ENCODE results near the gene DIP2C.
"Not testable (repeated sequence)": the region's sequence is repeated elsewhere in the genome, so short reads cannot be mapped to it uniquely, and the experiment has no call there.

The DIP2C gene

DNA sequence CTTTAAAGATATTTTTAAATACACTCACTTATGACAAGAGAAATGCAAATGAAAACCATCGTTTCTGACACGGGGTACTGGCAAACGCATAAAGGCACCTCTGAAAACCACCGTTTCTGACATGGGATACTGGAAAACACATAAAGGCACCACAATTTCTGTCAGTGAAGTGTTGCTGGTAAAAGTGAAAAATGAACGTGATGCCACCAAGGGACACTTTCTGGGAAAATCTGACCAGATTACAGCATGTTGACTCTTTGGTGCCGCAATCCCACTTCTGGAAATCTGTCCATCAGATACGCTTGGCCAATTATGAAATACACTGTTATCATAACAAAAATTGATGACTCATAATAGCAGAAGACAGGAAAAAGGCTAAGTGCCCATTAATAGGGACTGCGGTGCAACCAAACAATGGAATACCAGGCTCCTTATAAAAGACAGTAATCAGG is 422.5 kb downstream of the DIP2C start:
- no peaks in the 10 kb centered on the region for H3K27me3 ChIP-seq (ENCODE audit: insufficient read depth, low read depth, severe bottlenecking)
- no peak for DNase-seq
- TF ChIP-seq, protein P1, sequence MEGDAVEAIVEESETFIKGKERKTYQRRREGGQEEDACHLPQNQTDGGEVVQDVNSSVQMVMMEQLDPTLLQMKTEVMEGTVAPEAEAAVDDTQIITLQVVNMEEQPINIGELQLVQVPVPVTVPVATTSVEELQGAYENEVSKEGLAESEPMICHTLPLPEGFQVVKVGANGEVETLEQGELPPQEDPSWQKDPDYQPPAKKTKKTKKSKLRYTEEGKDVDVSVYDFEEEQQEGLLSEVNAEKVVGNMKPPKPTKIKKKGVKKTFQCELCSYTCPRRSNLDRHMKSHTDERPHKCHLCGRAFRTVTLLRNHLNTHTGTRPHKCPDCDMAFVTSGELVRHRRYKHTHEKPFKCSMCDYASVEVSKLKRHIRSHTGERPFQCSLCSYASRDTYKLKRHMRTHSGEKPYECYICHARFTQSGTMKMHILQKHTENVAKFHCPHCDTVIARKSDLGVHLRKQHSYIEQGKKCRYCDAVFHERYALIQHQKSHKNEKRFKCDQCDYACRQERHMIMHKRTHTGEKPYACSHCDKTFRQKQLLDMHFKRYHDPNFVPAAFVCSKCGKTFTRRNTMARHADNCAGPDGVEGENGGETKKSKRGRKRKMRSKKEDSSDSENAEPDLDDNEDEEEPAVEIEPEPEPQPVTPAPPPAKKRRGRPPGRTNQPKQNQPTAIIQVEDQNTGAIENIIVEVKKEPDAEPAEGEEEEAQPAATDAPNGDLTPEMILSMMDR (IDR thresholded peaks at IDR 0.05; ENCODE audit: low read depth, low read length), result no peak
- no peak overlapping the region for H3K27ac ChIP-seq
- no peak overlapping the region for H3K4me3 ChIP-seq (ENCODE audit: low read depth, low read length)
- H3K36me3 ChIP-seq, result no peaks in the 10 kb centered on the region
- no peaks in the 10 kb centered on the region for H3K9me3 ChIP-seq (ENCODE audit: severe bottlenecking)

DNA sequence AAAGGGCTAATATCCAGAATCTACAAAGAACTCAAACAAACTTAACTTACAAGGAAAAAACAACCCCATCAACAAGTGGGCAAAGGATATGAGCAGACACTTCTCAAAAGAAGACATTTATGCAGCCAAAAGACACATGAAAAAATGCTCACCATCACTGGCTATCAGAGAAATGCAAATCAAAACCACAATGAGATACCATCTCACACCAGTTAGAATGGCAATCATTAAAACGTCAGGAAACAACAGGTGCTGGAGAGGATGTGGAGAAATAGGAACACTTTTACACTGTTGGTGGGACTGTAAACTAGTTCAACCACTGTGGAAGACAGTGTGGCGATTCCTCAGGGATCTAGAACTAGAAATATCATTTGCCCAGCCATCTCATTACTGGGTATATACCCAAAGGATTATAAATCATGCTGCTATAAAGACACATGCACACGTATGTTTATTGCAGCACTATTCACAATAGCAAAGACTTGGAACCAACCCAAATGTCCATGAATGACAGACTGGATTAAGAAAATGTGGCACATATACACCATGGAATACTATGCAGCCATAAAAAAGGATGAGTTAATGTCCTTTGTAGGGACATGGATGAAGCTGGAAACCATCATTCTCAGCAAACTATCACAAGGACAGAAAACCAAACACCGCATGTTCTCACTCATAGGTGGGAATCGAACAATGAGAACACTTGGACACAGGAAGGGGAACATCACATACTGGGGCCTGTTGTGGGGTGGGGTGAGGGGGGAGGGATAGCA is 423.5 kb downstream of the DIP2C start:
- H3K27me3 ChIP-seq (ENCODE audit: insufficient read depth, low read depth, severe bottlenecking); DNase-seq; H3K36me3 ChIP-seq; H3K27ac ChIP-seq; H3K4me3 ChIP-seq (ENCODE audit: low read depth, low read length); H3K9me3 ChIP-seq (ENCODE audit: severe bottlenecking): not testable (repeated sequence)

DNA sequence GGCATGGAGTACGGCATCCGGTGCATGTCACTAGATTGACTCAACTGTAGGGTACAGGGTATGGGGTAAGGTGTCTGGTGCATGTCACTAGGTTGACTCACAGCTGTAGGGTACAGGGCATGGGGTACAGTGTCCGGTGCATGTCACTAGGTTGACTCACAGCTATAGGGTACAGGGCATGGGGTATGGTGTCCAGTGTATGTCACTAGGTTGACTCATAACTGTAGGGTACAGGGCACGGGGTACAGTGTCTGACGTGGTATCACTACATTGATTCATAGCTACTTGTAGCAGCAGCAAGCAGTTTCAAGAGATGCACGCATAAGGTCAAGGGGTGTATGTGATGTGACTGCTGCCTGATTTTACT is 424.4 kb downstream of the DIP2C start:
- H3K36me3 ChIP-seq; H3K4me3 ChIP-seq (ENCODE audit: low read depth, low read length); DNase-seq; H3K9me3 ChIP-seq (ENCODE audit: severe bottlenecking); H3K27ac ChIP-seq; H3K27me3 ChIP-seq (ENCODE audit: insufficient read depth, low read depth, severe bottlenecking): not testable (repeated sequence)

DNA sequence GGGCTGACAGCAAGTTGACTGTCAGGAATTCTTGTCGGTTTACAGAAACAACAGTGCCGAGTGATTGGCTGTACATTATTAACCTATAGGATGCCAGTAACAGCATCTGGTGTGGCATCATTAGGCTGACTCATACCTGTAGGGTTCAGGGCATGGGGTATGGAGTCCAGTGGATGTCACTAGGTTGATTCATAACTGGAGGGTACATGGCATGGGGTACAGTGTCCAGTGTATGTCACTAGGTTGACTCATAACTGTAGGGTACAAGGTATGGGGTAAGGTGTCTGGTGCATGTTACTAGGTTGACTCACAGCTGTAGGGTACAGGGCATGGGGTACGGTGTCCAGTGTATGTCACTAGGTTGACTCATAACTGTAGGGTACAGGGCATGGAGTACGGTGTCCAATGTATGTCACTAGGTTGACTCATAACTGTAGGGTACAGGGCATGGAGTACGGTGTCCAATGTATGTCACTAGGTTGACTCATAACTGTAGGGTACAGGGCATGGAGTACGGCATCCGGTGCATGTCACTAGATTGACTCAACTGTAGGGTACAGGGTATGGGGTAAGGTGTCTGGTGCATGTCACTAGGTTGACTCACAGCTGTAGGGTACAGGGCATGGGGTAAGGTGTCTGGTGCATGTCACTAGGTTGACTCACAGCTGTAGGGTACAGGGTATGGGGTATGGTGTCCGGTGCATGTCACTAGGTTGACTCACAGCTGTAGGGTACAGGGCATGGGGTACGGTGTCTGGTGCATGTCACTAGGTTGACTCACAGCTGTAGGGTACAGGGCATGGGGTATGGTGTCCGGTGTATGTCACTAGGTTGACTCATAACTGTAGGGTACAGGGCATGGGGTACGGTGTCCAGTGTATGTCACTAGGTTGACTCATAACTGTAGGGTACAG is 425.1 kb downstream of the DIP2C start:
- not testable (repeated sequence) for H3K27me3 ChIP-seq (ENCODE audit: insufficient read depth, low read depth, severe bottlenecking); H3K36me3 ChIP-seq; H3K9me3 ChIP-seq (ENCODE audit: severe bottlenecking); H3K27ac ChIP-seq; H3K4me3 ChIP-seq (ENCODE audit: low read depth, low read length); DNase-seq

DNA sequence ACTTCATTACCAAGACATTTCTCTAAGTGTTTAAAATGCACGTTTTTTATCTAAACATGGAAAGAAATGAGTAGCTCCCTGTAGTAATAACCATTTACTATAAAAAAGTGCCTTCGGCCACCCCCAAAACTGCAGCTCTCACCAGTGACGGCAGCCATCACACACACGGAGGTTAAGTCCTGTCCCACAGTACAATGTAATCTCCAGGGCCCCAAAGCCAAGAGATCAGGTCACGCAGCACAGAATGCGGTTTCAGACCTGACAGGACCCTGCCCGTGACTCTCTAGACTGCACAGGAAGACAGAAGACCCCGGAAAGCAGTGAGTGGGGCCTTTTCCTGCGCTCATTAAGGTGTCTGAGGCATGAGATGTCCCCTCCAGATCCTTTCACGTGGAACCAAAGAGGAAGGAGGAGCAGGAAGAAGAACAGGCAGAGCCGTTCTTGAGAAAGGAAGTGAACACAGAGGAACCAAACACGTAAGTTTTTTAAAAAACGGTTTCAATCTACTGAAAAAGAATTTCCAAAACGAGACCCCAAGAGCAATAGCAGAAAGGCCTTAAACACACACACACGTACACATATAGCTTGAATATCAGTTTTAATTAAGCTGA is 428.5 kb downstream of the DIP2C start:
- H3K4me3 ChIP-seq (ENCODE audit: low read depth, low read length), result no peak overlapping the region
- H3K9me3 ChIP-seq (ENCODE audit: severe bottlenecking), result no peaks in the 10 kb centered on the region
- no peak for DNase-seq
- TF ChIP-seq, protein P1 (IDR thresholded peaks at IDR 0.05; ENCODE audit: low read depth, low read length), result no peak
- H3K27me3 ChIP-seq (ENCODE audit: insufficient read depth, low read depth, severe bottlenecking), result no peaks in the 10 kb centered on the region
- no peaks in the 10 kb centered on the region for H3K36me3 ChIP-seq
- no peak overlapping the region for H3K27ac ChIP-seq

DNA sequence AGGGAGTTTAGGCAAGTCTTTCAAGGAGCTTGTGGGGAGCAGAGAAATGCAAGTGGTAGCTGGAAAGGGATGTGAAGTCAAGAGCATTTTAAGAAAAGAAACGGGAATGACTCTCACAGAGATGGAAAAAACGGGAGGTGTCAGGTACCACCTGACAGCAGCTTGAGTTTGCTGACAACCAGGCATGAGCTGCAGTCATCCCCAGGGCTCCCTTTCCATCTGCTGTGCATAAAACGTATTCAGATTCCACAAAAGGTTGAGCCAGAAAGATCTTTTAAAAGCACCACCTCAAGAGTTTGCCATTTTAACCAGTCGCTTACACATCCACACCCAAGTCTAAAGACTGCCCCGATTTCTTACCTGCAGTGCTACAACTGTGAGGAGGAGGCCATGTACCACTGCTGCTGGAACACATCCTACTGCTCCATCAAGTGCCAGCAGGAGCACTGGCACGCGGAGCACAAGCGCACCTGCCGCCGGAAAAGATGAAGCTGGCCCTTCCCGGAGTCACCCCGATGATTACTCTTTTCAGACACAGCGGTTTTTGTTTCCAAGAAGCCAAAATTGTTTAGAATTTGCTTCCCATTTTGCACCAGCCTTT is 437.4 kb downstream of the DIP2C start:
- peaks cover 4% of the 10 kb centered on the region; the same call in 1 of the 2 replicates for H3K36me3 ChIP-seq
- no peak overlapping the region for H3K4me3 ChIP-seq (ENCODE audit: low read depth, low read length)
- TF ChIP-seq, protein P1 (IDR thresholded peaks at IDR 0.05; ENCODE audit: low read depth, low read length), result no peak
- H3K9me3 ChIP-seq (ENCODE audit: severe bottlenecking), result no peaks in the 10 kb centered on the region
- H3K27ac ChIP-seq, result no peak overlapping the region
- H3K27me3 ChIP-seq (ENCODE audit: insufficient read depth, low read depth, severe bottlenecking), result no peaks in the 10 kb centered on the region
- DNase-seq, result no peak

DNA sequence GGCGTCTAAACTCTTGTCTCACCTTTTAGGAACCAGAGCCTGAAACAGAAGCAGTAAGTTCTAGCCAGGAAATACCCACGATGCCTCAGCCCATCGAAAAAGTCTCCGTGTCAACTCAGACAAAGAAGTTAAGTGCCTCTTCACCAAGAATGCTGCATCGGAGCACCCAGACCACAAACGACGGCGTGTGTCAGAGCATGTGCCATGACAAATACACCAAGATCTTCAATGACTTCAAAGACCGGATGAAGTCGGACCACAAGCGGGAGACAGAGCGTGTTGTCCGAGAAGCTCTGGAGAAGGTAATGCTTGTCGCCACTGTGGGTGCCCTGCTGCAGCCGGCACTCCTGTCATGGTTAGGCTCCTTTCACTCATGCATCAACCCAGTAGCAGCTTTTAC is 441.2 kb downstream of the DIP2C start:
- TF ChIP-seq, protein P1 (IDR thresholded peaks at IDR 0.05; ENCODE audit: low read depth, low read length), result no peak
- H3K4me3 ChIP-seq (ENCODE audit: low read depth, low read length), result no peak overlapping the region
- no peak for DNase-seq
- no peaks in the 10 kb centered on the region for H3K9me3 ChIP-seq (ENCODE audit: severe bottlenecking)
- H3K27me3 ChIP-seq (ENCODE audit: insufficient read depth, low read depth, severe bottlenecking), result no peaks in the 10 kb centered on the region
- H3K36me3 ChIP-seq, result peaks cover 4% of the 10 kb centered on the region; the same call in 1 of the 2 replicates
- H3K27ac ChIP-seq, result no peak overlapping the region

All from WERI-Rb-1 (cell line).